Loucy (cell line): ENCODE data around the gene PDE6C.

Experiments
- CTCF ChIP-seq: fragments of 200-600 bp; sonication (generic); conservative IDR thresholded peaks from 2 replicates; pipeline ENCODE4 v1.5.1; 2014; ENCODE audit warnings: mild to moderate bottlenecking, antibody characterized with exemption, low read length
- EZH2phosphoT487 ChIP-seq: fragments of 200-600 bp; IDR thresholded peaks from 2 replicates; pipeline ENCODE4 v1.6.1; 2018; ENCODE audit warnings: antibody characterized with exemption, mild to moderate bottlenecking, moderate library complexity, borderline replicate concordance

GRCh38 chr10:93712593-93712992 lies 100.3 kb downstream of the PDE6C start:
- no peak for TF ChIP-seq CTCF
- TF ChIP-seq EZH2phosphoT487, result no peak
